Measurements from ENCODE around the gene RTEL1.

GRCh38 chr20:63662813-63663189, 4.7 kb downstream of the RTEL1 start:
- TF ChIP-seq CTCF (conservative IDR thresholded peaks at IDR 0.05; ENCODE audit: low read depth, low read length) (no peak), EZH2 (IDR thresholded peaks at IDR 0.05; ENCODE audit: low read length, unreplicated experiment) (no peak)
